Esophagus squamous epithelium (tissue), 4 donors: Measurements from ENCODE around the gene MMS19.
A peak's percentile ranks its signal among the peaks of the same experiment; 100 is the strongest.

ENCODE experiments used
- CTCF ChIP-seq, 6 experiments: fragments of 450-650 bp in 4 of 6; fragments of 200-600 bp in 2 of 6; sonication (generic) in 2 of 6; IDR thresholded peaks; one replicate each; pipeline ENCODE4 v1.5.1; 2016 to 2019; ENCODE audit warnings: antibody characterized with exemption in 6 of 6, mild to moderate bottlenecking in 4 of 6, moderate library complexity in 4 of 6
- POLR2A ChIP-seq, 4 donors: fragments of 450-650 bp; IDR thresholded peaks; one replicate each; pipeline ENCODE4 v1.6.1; 2017; ENCODE audit warnings: antibody characterized with exemption in 4 of 4, mild to moderate bottlenecking in 4 of 4, moderate library complexity in 3 of 4

GRCh38 chr10:97498841-97499560, 779 bp upstream of the MMS19 start, which contains the start of gene UBTD1:
- TF ChIP-seq CTCF (IDR thresholded peaks at IDR 0.05) (no peak), POLR2A (IDR thresholded peaks at IDR 0.05) (peak in 2 of 4 donors; percentile 18 to 45)
